K562 (cell line): ENCODE measurements around the gene NCBP2. TPM values are rescaled to one million over a fixed set of nuclear protein-coding genes. Genes with fewer than 3 reads are reported as not detected.

Experiments used
- ATAC-seq: fragments of 200-7000 bp; cut with Tn5 transposase; 3 replicates; pipeline ENCODE4 v1.9.1; 2020; ENCODE audit warnings: moderate library complexity
- BruUV-seq: library from RNA; stranded (reverse); fragments of 400-500 nt; replicated peaks from 2 replicates; lab custom pipeline; 2021; lab: Mats Ljungman, UMichigan
- CTCF ChIA-PET: fragments of 300-600 bp; formaldehyde crosslinking; extraction: SDS; loops from one replicate; lab custom pipeline; 2021; ENCODE audit warnings: low intra/inter-chr PET ratio; lab: Yijun Ruan, JAX
- POLR2A ChIA-PET: fragments of 300-600, 350-650 bp; sonication (Branson Sonifier 250); formaldehyde crosslinking; extraction: SDS; loops from one replicate; lab custom pipeline; 2021; ENCODE audit warnings: antibody characterized with exemption, inconsistent platforms; lab: Yijun Ruan, JAX
- DNase-seq, 4 experiments: peaks; one replicate each; pipeline versions ENCODE4 v3.0.0 to v3.0.0-alpha.2; 2011 to 2018; ENCODE audit warnings: low spot score in 3 of 4, mixed read lengths in 3 of 4; ENCODE audit errors: extremely low read depth in 1 of 4
- FAIRE-seq: peaks from 2 replicates; lab custom pipeline; 2011; peaks lifted over from hg19 to GRCh38; lab: Jason Lieb, UNC
- H2AFZ ChIP-seq: 2 replicates; pipeline ENCODE4 v1.6.0; 2011; ENCODE audit warnings: low read depth, low read length, control low read depth, inconsistent platforms
- H3K27ac ChIP-seq: fragments of 200-600 bp; 3 replicates; pipeline ENCODE4 v1.8.0; 2011; ENCODE audit warnings: low read depth, mild to moderate bottlenecking, control low read depth, inconsistent platforms, low read length, moderate library complexity, mixed read lengths; ENCODE audit errors: extremely low read depth
- H3K27me3 ChIP-seq, 2 experiments: fragments of 300-600 bp in 1 of 2; 2 replicates in 1 of 2; 3 replicates in 1 of 2; pipeline versions ENCODE4 v1.6.0 to v1.8.0; 2011; ENCODE audit warnings: inconsistent platforms in 2 of 2, low read length in 2 of 2, mild to moderate bottlenecking in 1 of 2, mixed read lengths in 1 of 2, moderate library complexity in 1 of 2; ENCODE audit not compliant: control insufficient read depth in 2 of 2, insufficient read depth in 2 of 2
- H3K36me3 ChIP-seq: fragments of 300-600 bp; 3 replicates; pipeline ENCODE4 v1.8.0; 2011; ENCODE audit warnings: mild to moderate bottlenecking, low read length, inconsistent platforms; ENCODE audit not compliant: control insufficient read depth, insufficient read depth
- H3K4me1 ChIP-seq, 2 experiments: fragments of 200-600 bp in 1 of 2; replicated peaks in 1 of 2; 2 replicates in 1 of 2; 3 replicates in 1 of 2; pipeline versions ENCODE4 v1.5.1 to v1.8.0; 2011; ENCODE audit warnings: inconsistent platforms in 2 of 2, low read length in 2 of 2, mild to moderate bottlenecking in 1 of 2, mixed read lengths in 1 of 2, moderate library complexity in 1 of 2; ENCODE audit not compliant: control insufficient read depth in 2 of 2, insufficient read depth in 2 of 2
- H3K4me2 ChIP-seq: 2 replicates; pipeline ENCODE4 v1.6.1; 2011; ENCODE audit warnings: low read length, control low read depth, inconsistent platforms, mixed read lengths; ENCODE audit not compliant: insufficient read depth
- H3K4me3 ChIP-seq: fragments of 200-600 bp; sonication (generic), shearing (Covaris generic); 2 replicates; pipeline ENCODE4 v1.5.1; 2016; ENCODE audit warnings: control low read depth, inconsistent platforms
- H3K79me2 ChIP-seq: fragments of 200-600 bp; 3 replicates; pipeline ENCODE4 v1.8.0; 2011; ENCODE audit warnings: low read length, inconsistent platforms; ENCODE audit not compliant: control insufficient read depth, insufficient read depth
- H3K9ac ChIP-seq, 2 experiments: 2 replicates each; pipeline versions ENCODE4 v1.6.0 to v1.6.1; 2011; ENCODE audit warnings: low read depth in 2 of 2, low read length in 2 of 2, control low read depth in 1 of 2, inconsistent platforms in 1 of 2, mild to moderate bottlenecking in 1 of 2, mixed read lengths in 1 of 2; ENCODE audit not compliant: insufficient read depth in 1 of 2
- H3K9me1 ChIP-seq: one replicate; pipeline ENCODE4 v1.6.0; 2011; ENCODE audit warnings: inconsistent platforms, mild to moderate bottlenecking, low read length, moderate library complexity; ENCODE audit not compliant: control insufficient read depth, insufficient read depth
- H3K9me3 ChIP-seq: replicated peaks from 2 replicates; pipeline ENCODE4 v1.5.1; 2011; ENCODE audit warnings: low read depth, low read length, inconsistent platforms; ENCODE audit not compliant: control insufficient read depth, insufficient read depth
- H4K20me1 ChIP-seq: replicated peaks from 2 replicates; pipeline ENCODE4 v1.6.1; 2011; ENCODE audit warnings: low read length, inconsistent platforms, mixed read lengths; ENCODE audit not compliant: control insufficient read depth, insufficient read depth
- EWSR1 ChIP-seq: fragments of 450-650 bp; IDR thresholded peaks from 2 replicates; pipeline ENCODE4 v1.6.1; 2018; ENCODE audit warnings: borderline replicate concordance, mild to moderate bottlenecking, low read depth, moderate library complexity; ENCODE audit not compliant: partially characterized antibody
- IRF1 ChIP-seq: sonication (generic); formaldehyde crosslinking; IDR thresholded peaks from 2 replicates; pipeline ENCODE4 v1.8.0; 2022; ENCODE audit warnings: missing genetic modification reagents, mild to moderate bottlenecking, borderline replicate concordance
- MEF2D ChIP-seq: conservative IDR thresholded peaks from 2 replicates; pipeline ENCODE4 v1.6.1; 2016; ENCODE audit warnings: low read depth, missing genetic modification characterization, missing compliant biosample characterization
- MYNN ChIP-seq, 2 experiments: sonication (generic); formaldehyde crosslinking in 1 of 2; IDR thresholded peaks; 2 replicates each; pipeline versions ENCODE4 v1.5.0 to v1.6.1; 2016 to 2020; ENCODE audit warnings: antibody characterized with exemption in 1 of 2, missing genetic modification reagents in 1 of 2
- NCOA6 ChIP-seq: fragments of 450-650 bp; IDR thresholded peaks from 2 replicates; pipeline ENCODE4 v1.6.1; 2017; ENCODE audit warnings: mild to moderate bottlenecking
- PTRF ChIP-seq: fragments of 450-650 bp; IDR thresholded peaks from 2 replicates; pipeline ENCODE4 v1.6.1; 2016; ENCODE audit warnings: mild to moderate bottlenecking, missing genetic modification characterization, missing compliant biosample characterization
- YBX1 ChIP-seq: fragments of 450-650 bp; IDR thresholded peaks from 2 replicates; pipeline ENCODE4 v1.7.1; 2016; ENCODE audit warnings: mild to moderate bottlenecking
- ZNF165 ChIP-seq: fragments of 250-450 bp; sonication (Bioruptor Pico); IDR thresholded peaks from 2 replicates; pipeline ENCODE4 v1.4.0; 2020; ENCODE audit warnings: borderline replicate concordance
- ZNF318 ChIP-seq, 2 experiments: fragments of 450-650 bp; IDR thresholded peaks; 2 replicates each; pipeline ENCODE4 v1.6.1; 2016; ENCODE audit warnings: mild to moderate bottlenecking in 2 of 2, borderline replicate concordance in 1 of 2, low read depth in 1 of 2, moderate library complexity in 1 of 2
- WGBS: fragments of 100-300 bp; shearing (Covaris generic); methylation state at CpG from one replicate; pipeline ENCODE4 v1.1.6; 2016; ENCODE audit warnings: low coverage, mixed read lengths; ENCODE audit not compliant: insufficient coverage; ENCODE audit errors: missing lambda C conversion rate; 5-methylcytosine and 5-hydroxymethylcytosine counted together
- in situ Hi-C: fragments of 300-500 bp; cut with MboI; formaldehyde crosslinking; loops from 4 replicates; pipeline ENCODE4 v1.15.0; 2018; ENCODE audit warnings: inconsistent platforms, mixed read lengths
- intact Hi-C: fragments of 100-400 bp; cut with micrococcal nuclease; formaldehyde crosslinking; loops from 2 replicates; pipeline ENCODE4 v1.14.2; 2022
- polyA plus RNA-seq, 8 experiments: library from polyadenylated mRNA; depleted of rRNA in 4 of 8; stranded (reverse) in 5 of 8; unstranded in 3 of 8; fragments of >200 nt; fragmentation: Nextera tagmentation in 2 of 8; fragmentation: Illumina TruSeq in 1 of 8; extraction: Ambion mirVana in 2 of 8; extraction: Trizol in 1 of 8; gene quantifications; 2 replicates each; pipeline versions ENCODE4 v1.2.1 to v1.2.3, GENCODE V29; 2011 to 2014; ENCODE audit warnings: inconsistent platforms in 1 of 8, missing spikeins in 1 of 8
- total RNA-seq, 7 experiments: library from RNA; depleted of rRNA in 6 of 7; stranded (reverse); fragments of >200 nt in 6 of 7; fragmentation: Illumina TruSeq in 2 of 7; extraction: Trizol in 2 of 7; gene quantifications; 2 replicates each; pipeline versions ENCODE4 v1.2.1 to v1.2.3, GENCODE V29; 2011 to 2021; ENCODE audit warnings: low replicate concordance in 1 of 7
- TF ChIP-seq, protein P1 (sequence below): fragments of 450-650 bp; formaldehyde crosslinking; IDR thresholded peaks from 2 replicates; pipeline ENCODE4 v1.4.0; 2020; ENCODE audit warnings: mild to moderate bottlenecking, mixed read lengths

The NCBP2 gene
- total and polyA plus RNA-seq, 9 of the 15 experiments (the other 6 are each of a cell fraction or from before 2014, with no cell fraction given): 56.4 to 102 (median 82.3) TPM

DNA sequence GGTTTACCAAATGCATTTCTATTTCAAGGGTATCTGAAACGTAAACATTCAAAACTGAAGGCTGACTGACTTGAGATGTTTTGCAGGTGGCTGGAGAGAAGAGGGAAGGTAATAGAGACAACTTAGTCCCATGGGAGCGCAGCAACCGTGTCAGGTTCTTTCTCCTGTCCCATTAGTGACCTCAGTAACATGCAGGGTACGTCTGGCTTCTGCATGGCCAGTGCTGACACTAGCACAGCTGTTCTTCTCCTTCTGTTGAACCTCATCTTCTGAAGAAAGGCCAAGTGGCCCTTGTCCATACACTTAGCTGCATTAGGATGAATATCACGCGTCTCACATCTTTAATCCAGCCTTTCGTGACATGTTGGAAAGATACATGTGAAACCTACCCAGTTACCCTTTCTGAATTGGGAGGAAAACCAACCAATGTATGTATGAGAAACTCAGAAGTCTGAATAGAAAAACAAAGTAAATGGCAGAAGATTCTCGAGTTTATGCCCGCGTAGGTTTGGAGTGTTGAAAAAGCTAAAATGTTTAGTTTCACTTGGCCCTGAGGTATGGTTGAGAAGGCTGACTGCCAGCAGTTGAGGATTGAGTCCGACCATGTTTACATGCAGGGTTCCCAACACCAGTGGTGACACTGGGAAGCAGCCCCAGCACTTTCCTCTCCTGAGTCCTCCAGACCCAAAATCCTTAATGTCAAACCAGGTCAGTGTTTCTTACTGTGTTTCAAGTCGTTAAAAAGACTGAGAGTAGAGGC, 10.3 kb downstream of the NCBP2 start:
- no TSS peak for BruUV-seq
- no peak overlapping the region for H3K4me3 ChIP-seq
- POLR2A ChIA-PET: interaction anchor here (0.7 to 2.7 kb wide), 3 partner anchors 8 to 759 kb away, joined by 3 to 13 read pairs (median 4); partner anchors contain the start of gene NCBP2
- H2AFZ ChIP-seq: no peak overlapping the region
- H3K4me2 ChIP-seq: no peak overlapping the region
- peaks cover 95% of the 10 kb centered on the region for H3K36me3 ChIP-seq
- no peaks in the 10 kb centered on the region for H3K9me3 ChIP-seq
- FAIRE-seq: no peak
- H4K20me1 ChIP-seq: no peaks in the 10 kb centered on the region
- CTCF ChIA-PET: no interaction called here
- H3K4me1 ChIP-seq: no peaks in the 10 kb centered on the region
- no peaks in the 10 kb centered on the region for H3K27me3 ChIP-seq
- in situ Hi-C loops: no loop called here
- intact Hi-C loops: no loop called here
- H3K9me1 ChIP-seq: no peaks in the 10 kb centered on the region
- H3K9ac ChIP-seq: no peak overlapping the region
- H3K27ac ChIP-seq: no peak overlapping the region
- no peaks in the 10 kb centered on the region for H3K79me2 ChIP-seq
- no peak for ATAC-seq
- 89% methylated on average over 12 of the region's 12 CpGs for WGBS
- no peak for DNase-seq
- TF ChIP-seq NCOA6 (no peak), ZNF318 (IDR thresholded peaks at IDR 0.05; ENCODE audit: borderline replicate concordance in 1 of 2, low read depth in 1 of 2) (no peak), ZNF165 (no peak), PTRF (no peak), EWSR1 (no peak), MYNN (IDR thresholded peaks at IDR 0.05) (no peak), MYNN (CRISPR knock-in tag; IDR thresholded peaks at IDR 0.05) (no peak), YBX1 (no peak), MEF2D (no peak), IRF1 (CRISPR knock-in tag) (no peak)
- TF ChIP-seq, protein P1, sequence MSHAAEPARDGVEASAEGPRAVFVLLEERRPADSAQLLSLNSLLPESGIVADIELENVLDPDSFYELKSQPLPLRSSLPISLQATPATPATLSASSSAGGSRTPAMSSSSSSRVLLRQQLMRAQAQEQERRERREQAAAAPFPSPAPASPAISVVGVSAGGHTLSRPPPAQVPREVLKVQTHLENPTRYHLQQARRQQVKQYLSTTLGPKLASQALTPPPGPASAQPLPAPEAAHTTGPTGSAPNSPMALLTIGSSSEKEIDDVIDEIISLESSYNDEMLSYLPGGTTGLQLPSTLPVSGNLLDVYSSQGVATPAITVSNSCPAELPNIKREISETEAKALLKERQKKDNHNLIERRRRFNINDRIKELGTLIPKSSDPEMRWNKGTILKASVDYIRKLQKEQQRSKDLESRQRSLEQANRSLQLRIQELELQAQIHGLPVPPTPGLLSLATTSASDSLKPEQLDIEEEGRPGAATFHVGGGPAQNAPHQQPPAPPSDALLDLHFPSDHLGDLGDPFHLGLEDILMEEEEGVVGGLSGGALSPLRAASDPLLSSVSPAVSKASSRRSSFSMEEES (CRISPR knock-in tag): no peak
